GM12878 (cell line): Measurements from ENCODE around the gene TANK. TPM values are rescaled to one million over a fixed set of nuclear protein-coding genes. Genes with fewer than 3 reads are reported as not detected.

Experiments
- ATAC-seq: fragments of 200-7000 bp; cut with Tn5 transposase; 3 replicates; pipeline ENCODE4 v1.9.1; 2020; ENCODE audit warnings: mild to moderate bottlenecking, moderate library complexity
- BruUV-seq: library from RNA; stranded (reverse); fragments of 400-500 nt; replicated peaks from 2 replicates; lab custom pipeline; 2021; lab: Mats Ljungman, UMichigan
- CTCF ChIA-PET: fragments of 300-600 bp; sonication (Branson Sonifier 250); formaldehyde crosslinking; extraction: SDS; loops from one replicate; lab custom pipeline; 2021; ENCODE audit warnings: inconsistent platforms; lab: Yijun Ruan, JAX
- POLR2A ChIA-PET: fragments of 350-600 bp; formaldehyde crosslinking; extraction: SDS; loops from one replicate; lab custom pipeline; 2021; ENCODE audit warnings: inconsistent platforms; lab: Charles Lee
- RAD21 ChIA-PET: fragments of 300-600 bp; sonication (Branson Sonifier 250); formaldehyde crosslinking; loops from one replicate; lab custom pipeline; 2023; ENCODE audit warnings: antibody characterized with exemption; ENCODE audit not compliant: unreplicated experiment; lab: Charles Lee
- SMC1A ChIA-PET: fragments of 300-600 bp; sonication (Branson Sonifier 250); formaldehyde crosslinking; loops from one replicate; lab custom pipeline; 2023; ENCODE audit not compliant: unreplicated experiment, uncharacterized antibody; lab: Charles Lee
- DNase-seq: peaks from one replicate; pipeline ENCODE4 v3.0.0-alpha.2; 2011; ENCODE audit warnings: low read depth, low spot score
- FAIRE-seq: peaks from 3 replicates; lab custom pipeline; 2011; peaks lifted over from hg19 to GRCh38; lab: Jason Lieb, UNC
- H2AFZ ChIP-seq: 2 replicates; pipeline ENCODE4 v1.6.0; 2011; ENCODE audit warnings: low read depth, low read length, control low read depth; ENCODE audit not compliant: control insufficient read depth
- H3K27ac ChIP-seq: 2 replicates; pipeline ENCODE4 v1.5.1; 2011; ENCODE audit warnings: control low read depth; ENCODE audit not compliant: control insufficient read depth, insufficient read depth
- H3K27me3 ChIP-seq, 2 experiments: replicated peaks in 1 of 2; 2 replicates each; pipeline versions ENCODE4 v1.6.0 to v1.6.1; 2011; ENCODE audit warnings: low read length in 1 of 2; ENCODE audit not compliant: control insufficient read depth in 2 of 2, insufficient read depth in 2 of 2
- H3K36me3 ChIP-seq, 2 experiments: 2 replicates each; pipeline ENCODE4 v1.5.1; 2011; ENCODE audit warnings: low read length in 1 of 2; ENCODE audit not compliant: control insufficient read depth in 2 of 2, insufficient read depth in 2 of 2
- H3K4me1 ChIP-seq: 2 replicates; pipeline ENCODE4 v1.6.1; 2011; ENCODE audit warnings: mild to moderate bottlenecking, low read length, moderate library complexity, mixed read lengths; ENCODE audit not compliant: control insufficient read depth, insufficient read depth
- H3K4me2 ChIP-seq: 2 replicates; pipeline ENCODE4 v1.6.0; 2011; ENCODE audit warnings: control low read depth; ENCODE audit not compliant: control insufficient read depth, insufficient read depth
- H3K4me3 ChIP-seq: fragments of 200-600 bp; sonication (generic); 2 replicates; pipeline ENCODE4 v1.5.1; 2016
- H3K79me2 ChIP-seq: 2 replicates; pipeline ENCODE4 v1.6.0; 2011; ENCODE audit warnings: low read length; ENCODE audit not compliant: control insufficient read depth, insufficient read depth
- H3K9ac ChIP-seq: 2 replicates; pipeline ENCODE4 v1.8.0; 2011; ENCODE audit warnings: low read length, control low read depth, mixed read lengths; ENCODE audit not compliant: control insufficient read depth, insufficient read depth
- H3K9me3 ChIP-seq: replicated peaks from 3 replicates; pipeline ENCODE4 v1.5.1; 2011; ENCODE audit warnings: mild to moderate bottlenecking, low read length; ENCODE audit not compliant: control insufficient read depth, insufficient read depth
- H4K20me1 ChIP-seq: 2 replicates; pipeline ENCODE4 v1.6.0; 2011; ENCODE audit not compliant: control insufficient read depth, insufficient read depth
- BCL3 ChIP-seq: IDR thresholded peaks from 2 replicates; pipeline ENCODE4 v1.6.1; 2011; ENCODE audit warnings: borderline replicate concordance, low read depth, mild to moderate bottlenecking, moderate library complexity, low read length; ENCODE audit not compliant: insufficient read depth, poor library complexity, severe bottlenecking
- CHD2 ChIP-seq: IDR thresholded peaks from 2 replicates; pipeline ENCODE4 v1.6.1; 2011; ENCODE audit warnings: low read depth, low read length, improper control_type of control experiment, borderline replicate concordance
- CTCF ChIP-seq, 3 experiments: IDR thresholded peaks in 2 of 3; conservative IDR thresholded peaks in 1 of 3; 2 replicates each; pipeline ENCODE4 v1.5.1; 2011; ENCODE audit warnings: low read depth in 3 of 3, low read length in 3 of 3, mild to moderate bottlenecking in 3 of 3, control low read depth in 2 of 3, moderate library complexity in 2 of 3, inconsistent platforms in 1 of 3, mixed read lengths in 1 of 3; ENCODE audit not compliant: control insufficient read depth in 2 of 3, insufficient read depth in 1 of 3; ENCODE audit errors: extremely low read depth in 1 of 3
- EP300 ChIP-seq, 2 experiments: fragments of 150-350 bp in 1 of 2; IDR thresholded peaks; 2 replicates each; pipeline ENCODE4 v1.6.1; 2011 to 2012; ENCODE audit warnings: low read depth in 2 of 2, low read length in 2 of 2, borderline replicate concordance in 1 of 2, improper control_type of control experiment in 1 of 2, inconsistent platforms in 1 of 2; ENCODE audit not compliant: control insufficient read depth in 1 of 2
- FOXK2 ChIP-seq: fragments of 450-650 bp; IDR thresholded peaks from 2 replicates; pipeline ENCODE4 v1.6.1; 2017; ENCODE audit warnings: mild to moderate bottlenecking, moderate library complexity
- GABPA ChIP-seq: IDR thresholded peaks from 2 replicates; pipeline ENCODE4 v1.6.1; 2014; ENCODE audit warnings: antibody characterized with exemption, low read depth, mild to moderate bottlenecking, inconsistent platforms
- HCFC1 ChIP-seq: fragments of 150-350 bp; IDR thresholded peaks from 2 replicates; pipeline ENCODE4 v1.6.1; 2014; ENCODE audit warnings: low read length
- MEF2B ChIP-seq: fragments of 450-650 bp; IDR thresholded peaks from 2 replicates; pipeline ENCODE4 v1.6.1; 2018; ENCODE audit warnings: mild to moderate bottlenecking, moderate library complexity; ENCODE audit not compliant: partially characterized antibody, poor library complexity, severe bottlenecking
- MXI1 ChIP-seq: fragments of 150-350 bp; IDR thresholded peaks from 2 replicates; pipeline ENCODE4 v1.6.1; 2011; ENCODE audit warnings: low read depth, mild to moderate bottlenecking, inconsistent platforms, low read length, improper control_type of control experiment
- MYB ChIP-seq: fragments of 150-350 bp; IDR thresholded peaks from 2 replicates; pipeline ENCODE4 v1.6.1; 2014; ENCODE audit warnings: mild to moderate bottlenecking, low read depth, low read length, borderline replicate concordance
- NFXL1 ChIP-seq: fragments of 450-650 bp; IDR thresholded peaks from 2 replicates; pipeline ENCODE4 v1.6.1; 2017; ENCODE audit warnings: antibody characterized with exemption, mild to moderate bottlenecking, borderline replicate concordance
- POLR2AphosphoS5 ChIP-seq: IDR thresholded peaks from 2 replicates; pipeline ENCODE4 v1.6.1; 2011; ENCODE audit warnings: mild to moderate bottlenecking, low read length, inconsistent platforms
- SIX5 ChIP-seq: IDR thresholded peaks from 2 replicates; pipeline ENCODE4 v1.6.1; 2011; ENCODE audit warnings: mild to moderate bottlenecking, low read depth, low read length, moderate library complexity; ENCODE audit not compliant: severe bottlenecking
- SMARCA5 ChIP-seq: fragments of 450-650 bp; IDR thresholded peaks from 2 replicates; pipeline ENCODE4 v1.6.1; 2017; ENCODE audit warnings: mild to moderate bottlenecking
- TCF3 ChIP-seq: IDR thresholded peaks from 2 replicates; pipeline ENCODE4 v1.6.1; 2012; ENCODE audit warnings: low read depth, mild to moderate bottlenecking, low read length, borderline replicate concordance; ENCODE audit not compliant: insufficient read depth
- YY1 ChIP-seq: IDR thresholded peaks from 2 replicates; pipeline ENCODE4 v1.6.1; 2011; ENCODE audit warnings: low read depth, mild to moderate bottlenecking, low read length
- WGBS: methylation state at CpG from one replicate; pipeline ENCODE4 v1.1.6; 2016; ENCODE audit warnings: low lambda C conversion rate; ENCODE audit not compliant: insufficient replicate concordance, insufficient coverage; ENCODE audit errors: missing lambda C conversion rate; 5-methylcytosine and 5-hydroxymethylcytosine counted together
- in situ Hi-C: fragments of 300-500 bp; cut with MboI; formaldehyde crosslinking; loops from 9 replicates; pipeline ENCODE4 v1.14.3; 2018; ENCODE audit warnings: mixed read lengths
- intact Hi-C: fragments of 100-400 bp; cut with micrococcal nuclease; formaldehyde crosslinking; loops from one replicate; pipeline ENCODE4 v1.14.2; 2022; ENCODE audit not compliant: unreplicated experiment
- polyA plus RNA-seq, 11 experiments: library from polyadenylated mRNA; depleted of rRNA in 4 of 11; unstranded in 6 of 11; stranded (reverse) in 5 of 11; fragments of >200 nt; fragmentation: Nextera tagmentation in 4 of 11; fragmentation: Illumina TruSeq in 1 of 11; extraction: Ambion mirVana in 4 of 11; extraction: Trizol in 1 of 11; gene quantifications; 1 replicate in 1 of 11; 2 replicates in 10 of 11; pipeline versions ENCODE4 v1.2.1 to v1.2.3, GENCODE V29; 2011 to 2016; ENCODE audit warnings: inconsistent platforms in 2 of 11, missing spikeins in 2 of 11, low read depth in 1 of 11
- total RNA-seq, 4 experiments: library from RNA; depleted of rRNA in 3 of 4; stranded (reverse); fragments of >200 nt in 3 of 4; fragmentation: Illumina TruSeq in 1 of 4; extraction: Trizol in 1 of 4; gene quantifications; 2 replicates each; pipeline versions ENCODE4 v1.2.1 to v1.2.3, GENCODE V29; 2013 to 2021
- TF ChIP-seq, protein P1 (sequence below): IDR thresholded peaks from 2 replicates; pipeline ENCODE4 v1.6.1; 2011; ENCODE audit warnings: low read depth, mild to moderate bottlenecking, low read length, moderate library complexity, borderline replicate concordance; ENCODE audit errors: extremely low read depth

TANK gene
- total and polyA plus RNA-seq, 10 of the 15 experiments (the other 5 are each of a cell fraction or from before 2014, with no cell fraction given): 48.6 to 127 (median 103) TPM

DNA sequence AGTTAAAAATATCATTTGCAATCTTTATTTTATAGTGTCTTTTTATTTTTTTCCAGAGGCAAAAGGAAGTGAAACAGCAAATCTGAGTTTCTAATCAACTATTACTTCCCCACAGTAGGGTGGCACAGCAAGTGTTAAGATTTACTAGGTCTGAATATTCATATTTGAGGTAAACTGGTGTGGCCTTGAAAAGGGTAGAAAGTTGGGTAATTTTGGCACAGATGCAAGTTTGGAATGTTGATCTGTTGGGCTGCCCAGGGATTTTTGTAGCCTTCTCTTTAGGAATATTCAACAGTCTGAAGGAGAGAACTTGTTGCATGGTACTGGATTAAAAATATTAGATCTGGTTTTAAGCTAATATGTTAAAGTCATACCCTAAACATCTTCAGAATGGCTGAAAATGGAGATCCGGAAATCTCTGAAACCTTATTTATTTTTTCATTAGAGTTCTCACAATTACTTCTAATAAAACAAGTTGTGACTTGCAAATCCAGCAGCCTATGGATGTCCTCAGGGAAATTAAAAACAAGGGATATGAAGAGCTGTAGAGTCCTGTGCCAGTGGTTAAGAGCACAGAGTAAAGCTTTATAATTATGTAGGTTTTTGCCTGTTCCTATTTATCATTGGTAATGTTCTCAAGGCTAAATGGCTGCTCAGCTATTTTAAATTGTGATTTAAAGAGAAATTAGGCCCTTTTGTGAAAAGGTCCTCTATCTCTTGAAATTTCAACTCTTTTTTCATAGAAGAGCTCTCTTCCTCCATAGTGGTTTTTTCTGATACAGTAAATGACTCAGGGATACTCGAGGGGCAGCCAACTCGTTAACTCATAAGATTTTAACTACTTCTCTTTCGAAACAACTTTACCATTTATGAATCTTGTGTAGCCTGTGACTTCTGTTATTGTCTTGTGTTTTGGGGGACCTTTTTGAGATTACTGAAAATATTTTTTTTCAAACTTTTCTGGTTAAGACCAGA lies 11.0 kb downstream of the TANK start:
- ChIA-PET CTCF (interaction anchor here (1.0 to 1.4 kb wide), 4 partner anchors 39 to 108 kb away, joined by 3 to 7 read pairs (median 3); no protein-coding TSS in a partner anchor), POLR2A (interaction anchor here (1.0 to 1.4 kb wide), 2 partner anchors 31 to 34 kb away, joined by 3 to 9 read pairs; no protein-coding TSS in a partner anchor), SMC1A (interaction anchor here (0.7 to 1.5 kb wide), 14 partner anchors 8 to 107 kb away, joined by 3 to 8 read pairs (median 4); no protein-coding TSS in a partner anchor), RAD21 (interaction anchor here (0.7 to 1.4 kb wide), 6 partner anchors 31 to 107 kb away, joined by 3 to 12 read pairs (median 4); no protein-coding TSS in a partner anchor)
- intact Hi-C loops (loop anchor here (5.0 kb wide), 1 partner anchor 34 kb away; no protein-coding TSS in a partner anchor), in situ Hi-C loops (no loop called here)
- no TSS peak for BruUV-seq
- no peak for FAIRE-seq
- Histone ChIP-seq H3K79me2 (peaks cover 81% of the 10 kb centered on the region), H3K27ac (peak overlapping the region; percentile 48; the same call in 1 of the 2 replicates), H3K36me3 (peaks cover 0 to 11% of the 10 kb centered on the region in 2 experiments; a peak in 3 of 4 replicates), H3K4me3 (peak overlapping the region; percentile 30; the same call in 1 of the 2 replicates), H3K4me2 (peak overlapping the region; percentile 23; the same call in 1 of the 2 replicates), H3K9ac (no peak overlapping the region), H3K27me3 (no peaks in the 10 kb centered on the region), H3K4me1 (peaks cover 54% of the 10 kb centered on the region), H4K20me1 (no peaks in the 10 kb centered on the region), H2AFZ (no peak overlapping the region), H3K9me3 (peaks cover 21% of the 10 kb centered on the region; the same call in 2 of the 3 replicates)
- ATAC-seq: peak; percentile 36
- WGBS: 1% methylated on average over 4 of the region's 4 CpGs
- DNase-seq: no peak
- TF ChIP-seq GABPA: no peak
- TF ChIP-seq FOXK2: no peak
- no peak for TF ChIP-seq MYB
- TF ChIP-seq, protein P1, sequence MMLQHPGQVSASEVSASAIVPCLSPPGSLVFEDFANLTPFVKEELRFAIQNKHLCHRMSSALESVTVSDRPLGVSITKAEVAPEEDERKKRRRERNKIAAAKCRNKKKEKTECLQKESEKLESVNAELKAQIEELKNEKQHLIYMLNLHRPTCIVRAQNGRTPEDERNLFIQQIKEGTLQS: no peak
- TF ChIP-seq CHD2: no peak
- no peak for TF ChIP-seq POLR2AphosphoS5
- TF ChIP-seq SIX5: no peak
- TF ChIP-seq BCL3: no peak
- TF ChIP-seq SMARCA5: no peak
- no peak for TF ChIP-seq MXI1
- no peak for TF ChIP-seq CTCF (IDR thresholded peaks at IDR 0.05 in 2 of 3, conservative IDR thresholded peaks at IDR 0.05 in 1 of 3; ENCODE audit: control insufficient read depth in 2 of 3, extremely low read depth in 1 of 3, insufficient read depth in 1 of 3, low read depth in 3 of 3, low read length in 3 of 3)
- TF ChIP-seq MEF2B: peak; percentile 14
- 0 out of 4 replicates have a peak, but pooled peaks of 1 of the 2 experiments have one; percentile 8 for TF ChIP-seq EP300 (IDR thresholded peaks at IDR 0.05; ENCODE audit: borderline replicate concordance in 1 of 2, control insufficient read depth in 1 of 2, low read depth in 2 of 2, low read length in 2 of 2)
- no peak for TF ChIP-seq TCF3
- no peak for TF ChIP-seq HCFC1
- no peak for TF ChIP-seq YY1
- TF ChIP-seq NFXL1: no peak
